Breast epithelium (tissue), 3 donors: ENCODE measurements around the gene CPNE4.

Experiments
- POLR2A ChIP-seq: fragments of 450-650 bp; IDR thresholded peaks from one replicate; pipeline ENCODE4 v1.6.1; 2016; ENCODE audit warnings: antibody characterized with exemption, mild to moderate bottlenecking, moderate library complexity
- POLR2AphosphoS5 ChIP-seq, 3 donors: sonication (generic); formaldehyde crosslinking; IDR thresholded peaks; one replicate each; pipeline ENCODE4 v1.6.1; 2017; ENCODE audit warnings: antibody characterized with exemption in 3 of 3
- TF ChIP-seq, protein P1 (sequence below), 3 donors: fragments of 450-650 bp; IDR thresholded peaks; one replicate each; pipeline ENCODE4 v1.5.1; 2016 to 2017; ENCODE audit warnings: antibody characterized with exemption in 3 of 3, mild to moderate bottlenecking in 3 of 3, moderate library complexity in 3 of 3

DNA sequence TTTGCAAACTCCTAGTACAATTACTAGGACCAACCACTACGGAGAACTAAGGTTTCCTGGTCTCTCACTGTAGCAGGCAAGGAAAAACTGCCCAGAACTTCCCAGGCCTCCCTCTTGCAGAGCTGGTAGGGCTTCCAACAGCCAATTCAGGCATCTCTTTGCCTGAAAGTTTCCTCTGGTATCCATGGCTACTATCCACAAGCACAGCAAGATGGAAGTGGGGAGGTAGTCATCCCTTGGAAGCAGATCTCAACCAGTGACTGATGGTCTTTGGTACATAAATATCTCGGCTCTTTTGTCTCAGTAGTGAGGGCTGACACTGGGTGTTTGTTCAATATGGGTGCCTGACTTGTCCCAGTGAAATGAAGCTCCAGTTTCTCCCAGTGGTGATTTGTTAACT lies 330.7 kb downstream of the CPNE4 start:
- TF ChIP-seq, protein P1, sequence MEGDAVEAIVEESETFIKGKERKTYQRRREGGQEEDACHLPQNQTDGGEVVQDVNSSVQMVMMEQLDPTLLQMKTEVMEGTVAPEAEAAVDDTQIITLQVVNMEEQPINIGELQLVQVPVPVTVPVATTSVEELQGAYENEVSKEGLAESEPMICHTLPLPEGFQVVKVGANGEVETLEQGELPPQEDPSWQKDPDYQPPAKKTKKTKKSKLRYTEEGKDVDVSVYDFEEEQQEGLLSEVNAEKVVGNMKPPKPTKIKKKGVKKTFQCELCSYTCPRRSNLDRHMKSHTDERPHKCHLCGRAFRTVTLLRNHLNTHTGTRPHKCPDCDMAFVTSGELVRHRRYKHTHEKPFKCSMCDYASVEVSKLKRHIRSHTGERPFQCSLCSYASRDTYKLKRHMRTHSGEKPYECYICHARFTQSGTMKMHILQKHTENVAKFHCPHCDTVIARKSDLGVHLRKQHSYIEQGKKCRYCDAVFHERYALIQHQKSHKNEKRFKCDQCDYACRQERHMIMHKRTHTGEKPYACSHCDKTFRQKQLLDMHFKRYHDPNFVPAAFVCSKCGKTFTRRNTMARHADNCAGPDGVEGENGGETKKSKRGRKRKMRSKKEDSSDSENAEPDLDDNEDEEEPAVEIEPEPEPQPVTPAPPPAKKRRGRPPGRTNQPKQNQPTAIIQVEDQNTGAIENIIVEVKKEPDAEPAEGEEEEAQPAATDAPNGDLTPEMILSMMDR (IDR thresholded peaks at IDR 0.05): no peak
- TF ChIP-seq POLR2A: no peak
- TF ChIP-seq POLR2AphosphoS5 (IDR thresholded peaks at IDR 0.05): no peak
